GM12801 (cell line): ENCODE data around the gene PATL2.

Experiments
- CTCF ChIP-seq: IDR thresholded peaks from one replicate; pipeline ENCODE4 v1.5.1; 2011; ENCODE audit warnings: control low read depth; ENCODE audit not compliant: insufficient read length; ENCODE audit errors: extremely low read depth

PATL2 gene

GRCh38 chr15:44705986-44706385 is 5.1 kb downstream of the PATL2 start:
- TF ChIP-seq CTCF: no peak

- TF ChIP-seq CTCF: no peak
Measured at GRCh38 chr15:44698641-44699040, 12.5 kb downstream of the PATL2 start.

GRCh38 chr15:44697014-44697413 is 14.1 kb downstream of the PATL2 start:
- no peak for TF ChIP-seq CTCF

GRCh38 chr15:44695294-44695693 is 15.8 kb downstream of the PATL2 start:
- no peak for TF ChIP-seq CTCF

GRCh38 chr15:44694416-44694815 is 16.7 kb downstream of the PATL2 start:
- no peak for TF ChIP-seq CTCF

DNA sequence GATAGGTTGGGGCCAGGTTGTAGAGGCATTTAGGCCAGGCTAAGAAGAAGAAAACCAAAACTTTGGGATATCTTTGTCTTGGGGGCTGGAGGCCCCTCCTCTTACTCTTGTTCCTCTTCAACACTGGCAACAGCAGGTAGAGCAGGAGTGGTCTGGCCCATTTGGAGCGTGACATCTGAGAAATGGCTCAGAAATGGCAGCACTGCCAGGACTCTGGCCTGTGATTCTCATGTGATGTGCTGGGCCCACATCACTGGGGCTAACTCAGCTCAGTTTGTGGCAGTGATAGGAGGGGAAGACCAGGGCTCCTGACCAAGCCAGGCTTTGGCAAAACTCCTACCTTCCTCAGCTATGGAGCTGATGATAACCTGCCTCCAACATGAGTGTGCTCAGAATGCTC is 18.5 kb downstream of the PATL2 start:
- no peak for TF ChIP-seq CTCF

DNA sequence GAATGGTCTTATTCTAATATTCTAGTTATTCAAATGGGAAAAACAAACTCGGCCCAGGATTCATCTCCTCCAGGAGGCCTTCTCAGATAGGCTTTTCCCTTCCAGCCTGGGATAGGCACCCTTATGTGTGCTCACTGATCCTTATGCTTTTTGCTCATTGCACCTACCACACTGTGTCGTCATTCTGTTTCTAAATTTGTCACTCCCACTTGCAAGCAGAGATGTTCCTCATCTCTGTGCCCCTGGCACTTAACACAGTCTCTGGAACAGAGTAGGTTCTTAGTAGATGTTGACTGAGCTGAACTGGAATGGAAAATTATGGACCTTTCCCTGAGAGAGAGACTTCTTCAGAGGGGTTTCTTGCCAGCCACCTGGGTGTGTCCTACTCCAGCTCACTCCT is 28.9 kb downstream of the PATL2 start:
- TF ChIP-seq CTCF: no peak

GRCh38 chr15:44676676-44677075 is 34.4 kb downstream of the PATL2 start:
- TF ChIP-seq CTCF: no peak
